Measurements from ENCODE around the gene VPS8. TPM values are rescaled to one million over a fixed set of nuclear protein-coding genes. Genes with fewer than 3 reads are reported as not detected.
"Not testable (repeated sequence)": the region's sequence is repeated elsewhere in the genome, so short reads cannot be mapped to it uniquely, and the experiment has no call there.

Gene VPS8
- total RNA-seq, 1 donor from 2014 or later = 75.6 TPM

GRCh38 chr3:184868477-184868876, 56.5 kb downstream of the VPS8 start:
- no peak for DNase-seq (ENCODE audit: low spot score)

GRCh38 chr3:184872200-184872599, 60.2 kb downstream of the VPS8 start:
- no peak for DNase-seq (ENCODE audit: low spot score)

- DNase-seq (ENCODE audit: low spot score) = no peak
These were observed 61.2 kb downstream of the VPS8 start for GRCh38 chr3:184873141-184873540.

GRCh38 chr3:184874709-184875644, 63.0 kb downstream of the VPS8 start:
- peak; percentile 53 for DNase-seq (ENCODE audit: low spot score)

GRCh38 chr3:184880276-184881019, 68.5 kb downstream of the VPS8 start:
- DNase-seq (ENCODE audit: low spot score) = no peak

- no peak for DNase-seq (ENCODE audit: low spot score)
These were observed 72.5 kb downstream of the VPS8 start for GRCh38 chr3:184884359-184885017.

- DNase-seq (ENCODE audit: low spot score) = no peak
These were observed 73.1 kb downstream of the VPS8 start for GRCh38 chr3:184885112-184885511.

GRCh38 chr3:184887574-184887973, 75.6 kb downstream of the VPS8 start:
- DNase-seq (ENCODE audit: low spot score) = no peak

GRCh38 chr3:184889312-184889904, 77.4 kb downstream of the VPS8 start:
- DNase-seq (ENCODE audit: low spot score) = no peak

GRCh38 chr3:184894051-184894450, 82.1 kb downstream of the VPS8 start:
- no peak for DNase-seq (ENCODE audit: low spot score)

- no peak for DNase-seq (ENCODE audit: low spot score)
These were observed 83.4 kb downstream of the VPS8 start for GRCh38 chr3:184895350-184895749.

- DNase-seq (ENCODE audit: low spot score) = no peak
These were observed 84.4 kb downstream of the VPS8 start for GRCh38 chr3:184896336-184896735.

GRCh38 chr3:184899953-184900595, 88.1 kb downstream of the VPS8 start:
- DNase-seq (ENCODE audit: low spot score) = no peak

- not testable (repeated sequence) for DNase-seq (ENCODE audit: low spot score)
These were observed 95.1 kb downstream of the VPS8 start for GRCh38 chr3:184907031-184907430.

- DNase-seq (ENCODE audit: low spot score) = peak; percentile 28
These were observed 96.0 kb downstream of the VPS8 start for GRCh38 chr3:184907681-184908649.

- DNase-seq (ENCODE audit: low spot score) = no peak
These were observed 96.9 kb downstream of the VPS8 start for GRCh38 chr3:184908859-184909258.

GRCh38 chr3:184910664-184911063, 98.7 kb downstream of the VPS8 start:
- no peak for DNase-seq (ENCODE audit: low spot score)

- no peak for DNase-seq (ENCODE audit: low spot score)
These were observed 99.6 kb downstream of the VPS8 start for GRCh38 chr3:184911570-184911969.

- no peak for DNase-seq (ENCODE audit: low spot score)
These were observed 100.2 kb downstream of the VPS8 start for GRCh38 chr3:184912163-184912562.

GRCh38 chr3:184914628-184915027, 102.7 kb downstream of the VPS8 start:
- no peak for DNase-seq (ENCODE audit: low spot score)
